Measurements from ENCODE around the gene GCFC2. TPM values are rescaled to one million over a fixed set of nuclear protein-coding genes. Genes with fewer than 3 reads are reported as not detected.
A peak's percentile ranks its signal among the peaks of the same experiment; 100 is the strongest.

The GCFC2 gene
- total RNA-seq, 1 donor from 2014 or later, result 10.0 TPM

DNA sequence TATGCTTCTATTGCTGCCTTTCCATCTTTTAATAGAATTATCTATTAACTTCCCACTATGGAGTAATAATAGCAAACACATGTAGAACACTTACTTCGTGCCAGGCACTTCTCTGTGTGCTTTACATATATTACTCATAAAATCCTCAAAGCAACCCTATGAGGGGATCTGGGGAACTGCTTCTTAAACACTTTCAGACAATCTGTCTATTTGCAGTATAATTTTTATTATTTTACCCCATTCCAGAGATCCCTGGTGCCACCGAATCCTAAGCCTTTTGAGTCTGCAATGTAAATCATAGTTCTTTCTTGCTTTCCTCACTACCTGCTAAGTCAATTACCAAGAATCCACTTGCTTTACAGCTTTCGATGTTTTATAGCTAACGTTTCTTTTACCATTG is 25.6 kb upstream of the GCFC2 start:
- H3K27me3 ChIP-seq (ENCODE audit: control insufficient read depth, insufficient read depth, low read length), result no peaks in the 10 kb centered on the region
- H3K4me3 ChIP-seq (ENCODE audit: low read depth, low read length), result no peak overlapping the region
- no peak for DNase-seq (ENCODE audit: low read depth)
- TF ChIP-seq, protein P1, sequence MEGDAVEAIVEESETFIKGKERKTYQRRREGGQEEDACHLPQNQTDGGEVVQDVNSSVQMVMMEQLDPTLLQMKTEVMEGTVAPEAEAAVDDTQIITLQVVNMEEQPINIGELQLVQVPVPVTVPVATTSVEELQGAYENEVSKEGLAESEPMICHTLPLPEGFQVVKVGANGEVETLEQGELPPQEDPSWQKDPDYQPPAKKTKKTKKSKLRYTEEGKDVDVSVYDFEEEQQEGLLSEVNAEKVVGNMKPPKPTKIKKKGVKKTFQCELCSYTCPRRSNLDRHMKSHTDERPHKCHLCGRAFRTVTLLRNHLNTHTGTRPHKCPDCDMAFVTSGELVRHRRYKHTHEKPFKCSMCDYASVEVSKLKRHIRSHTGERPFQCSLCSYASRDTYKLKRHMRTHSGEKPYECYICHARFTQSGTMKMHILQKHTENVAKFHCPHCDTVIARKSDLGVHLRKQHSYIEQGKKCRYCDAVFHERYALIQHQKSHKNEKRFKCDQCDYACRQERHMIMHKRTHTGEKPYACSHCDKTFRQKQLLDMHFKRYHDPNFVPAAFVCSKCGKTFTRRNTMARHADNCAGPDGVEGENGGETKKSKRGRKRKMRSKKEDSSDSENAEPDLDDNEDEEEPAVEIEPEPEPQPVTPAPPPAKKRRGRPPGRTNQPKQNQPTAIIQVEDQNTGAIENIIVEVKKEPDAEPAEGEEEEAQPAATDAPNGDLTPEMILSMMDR (IDR thresholded peaks at IDR 0.05; ENCODE audit: insufficient read depth, low read length, severe bottlenecking), result no peak
- no peaks in the 10 kb centered on the region for H3K36me3 ChIP-seq (ENCODE audit: control insufficient read depth, insufficient read depth, low read length)
- no peak for FAIRE-seq

DNA sequence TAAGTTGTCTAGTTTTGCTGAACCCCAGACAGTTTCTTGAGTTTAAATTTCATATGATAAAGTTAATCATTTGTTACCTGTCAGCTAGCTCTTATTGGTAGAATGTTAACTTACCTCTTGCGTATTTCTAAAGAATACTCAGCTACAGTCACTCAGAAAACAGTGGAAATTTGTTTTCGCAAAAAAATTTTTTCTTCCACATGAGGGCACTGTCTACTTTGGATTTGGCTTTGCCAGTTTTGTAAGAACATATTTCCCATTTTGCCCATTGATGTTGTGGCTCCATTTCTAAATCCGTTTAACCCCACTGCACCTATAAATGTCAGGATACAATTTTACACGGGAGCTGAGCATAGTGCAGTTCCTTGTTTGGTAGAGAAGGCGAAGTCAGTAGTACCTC is 19.1 kb upstream of the GCFC2 start:
- no peak overlapping the region for H3K4me3 ChIP-seq (ENCODE audit: low read depth, low read length)
- peak; percentile 37 for DNase-seq (ENCODE audit: low read depth)
- no peaks in the 10 kb centered on the region for H3K36me3 ChIP-seq (ENCODE audit: control insufficient read depth, insufficient read depth, low read length)
- TF ChIP-seq, protein P1 (IDR thresholded peaks at IDR 0.05; ENCODE audit: insufficient read depth, low read length, severe bottlenecking), result peak; percentile 22
- H3K27me3 ChIP-seq (ENCODE audit: control insufficient read depth, insufficient read depth, low read length), result no peaks in the 10 kb centered on the region
- FAIRE-seq, result no peak

DNA sequence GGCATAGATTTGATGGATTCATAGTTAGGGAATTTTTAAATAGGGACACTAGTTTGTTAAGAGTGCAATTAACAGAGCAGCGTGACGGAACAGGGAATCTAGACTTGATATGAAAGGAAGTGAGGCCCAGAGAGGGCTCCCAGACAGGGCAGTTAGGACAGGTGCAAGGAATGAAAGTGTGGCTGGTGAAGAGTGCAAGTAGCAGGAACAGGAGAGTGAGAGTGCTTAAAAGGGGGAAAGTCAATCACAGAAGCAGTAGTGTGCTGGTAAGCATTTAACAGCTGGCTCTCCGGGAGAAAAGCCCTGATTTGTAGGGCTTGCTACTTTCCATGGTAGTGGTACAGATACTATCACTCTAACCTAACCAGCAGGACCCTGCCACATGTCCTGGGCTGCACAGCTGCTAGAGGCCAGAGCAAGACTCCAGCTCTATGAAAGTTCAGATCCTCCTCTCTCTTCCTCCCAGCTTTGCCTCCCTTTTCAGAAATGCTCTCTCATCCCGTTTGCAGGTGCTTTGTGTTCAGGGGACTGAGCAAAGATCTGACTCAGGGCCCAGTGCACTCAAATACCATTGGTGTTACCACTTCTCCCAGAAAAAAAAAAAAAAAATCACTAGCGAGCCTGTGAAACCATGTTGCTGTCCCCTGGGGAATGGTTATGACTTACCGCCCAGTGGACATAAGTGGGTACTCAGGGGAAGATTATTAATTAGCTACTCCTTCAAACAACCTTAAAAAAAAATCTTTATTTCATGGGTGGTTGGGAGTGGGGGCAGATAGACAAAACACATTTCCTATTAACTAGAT is 18.1 kb upstream of the GCFC2 start:
- no peak overlapping the region for H3K4me3 ChIP-seq (ENCODE audit: low read depth, low read length)
- no peaks in the 10 kb centered on the region for H3K36me3 ChIP-seq (ENCODE audit: control insufficient read depth, insufficient read depth, low read length)
- no peaks in the 10 kb centered on the region for H3K27me3 ChIP-seq (ENCODE audit: control insufficient read depth, insufficient read depth, low read length)
- TF ChIP-seq, protein P1 (IDR thresholded peaks at IDR 0.05; ENCODE audit: insufficient read depth, low read length, severe bottlenecking), result no peak
- DNase-seq (ENCODE audit: low read depth), result no peak
- FAIRE-seq, result no peak

DNA sequence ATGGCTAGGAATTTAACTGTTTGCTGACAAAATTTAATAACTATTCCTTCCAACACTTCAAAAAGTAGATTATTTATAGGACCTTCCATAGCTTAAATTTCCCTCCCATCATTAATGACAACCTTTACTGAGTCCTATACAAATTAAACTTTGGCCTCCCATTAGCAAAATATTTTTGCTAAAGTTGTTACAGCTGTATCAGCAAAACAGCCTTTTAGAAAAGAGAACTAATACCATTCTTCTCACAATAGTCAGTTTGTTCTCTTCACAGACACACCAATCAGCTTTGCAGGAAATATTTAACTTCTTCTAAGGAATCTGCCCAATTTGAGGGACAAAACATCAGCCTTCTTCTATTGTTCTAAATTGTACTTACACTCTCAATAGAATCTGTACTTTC is 12.0 kb upstream of the GCFC2 start:
- TF ChIP-seq, protein P1 (IDR thresholded peaks at IDR 0.05; ENCODE audit: insufficient read depth, low read length, severe bottlenecking), result no peak
- DNase-seq (ENCODE audit: low read depth) (no peak), FAIRE-seq (no peak)
- no peak overlapping the region for H3K4me3 ChIP-seq (ENCODE audit: low read depth, low read length)
- H3K36me3 ChIP-seq (ENCODE audit: control insufficient read depth, insufficient read depth, low read length), result no peaks in the 10 kb centered on the region
- H3K27me3 ChIP-seq (ENCODE audit: control insufficient read depth, insufficient read depth, low read length), result peaks cover 2% of the 10 kb centered on the region

DNA sequence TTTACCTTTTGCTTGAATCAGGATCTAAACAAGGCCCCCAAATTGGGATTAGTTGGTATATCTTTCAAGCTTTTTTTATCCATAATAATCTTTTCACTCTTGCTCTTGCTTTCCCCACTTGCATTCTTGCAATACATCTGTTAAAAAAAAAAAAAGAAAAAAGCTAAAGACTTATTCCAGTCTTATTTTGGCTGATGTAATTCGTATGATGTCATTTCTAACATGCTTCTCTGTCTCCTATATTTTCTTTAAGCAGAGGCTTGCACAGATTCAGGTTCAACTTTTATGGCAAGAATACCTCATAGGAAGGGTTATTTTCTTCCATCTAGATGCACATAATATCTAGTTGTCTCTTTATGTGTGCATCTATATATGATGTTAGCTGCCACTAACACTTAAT is 9.8 kb upstream of the GCFC2 start:
- no peak for DNase-seq (ENCODE audit: low read depth)
- TF ChIP-seq, protein P1 (IDR thresholded peaks at IDR 0.05; ENCODE audit: insufficient read depth, low read length, severe bottlenecking), result no peak
- Histone ChIP-seq H3K27me3 (ENCODE audit: control insufficient read depth, insufficient read depth, low read length) (peaks cover 2% of the 10 kb centered on the region), H3K4me3 (ENCODE audit: low read depth, low read length) (no peak overlapping the region), H3K36me3 (ENCODE audit: control insufficient read depth, insufficient read depth, low read length) (no peaks in the 10 kb centered on the region)
- no peak for FAIRE-seq

DNA sequence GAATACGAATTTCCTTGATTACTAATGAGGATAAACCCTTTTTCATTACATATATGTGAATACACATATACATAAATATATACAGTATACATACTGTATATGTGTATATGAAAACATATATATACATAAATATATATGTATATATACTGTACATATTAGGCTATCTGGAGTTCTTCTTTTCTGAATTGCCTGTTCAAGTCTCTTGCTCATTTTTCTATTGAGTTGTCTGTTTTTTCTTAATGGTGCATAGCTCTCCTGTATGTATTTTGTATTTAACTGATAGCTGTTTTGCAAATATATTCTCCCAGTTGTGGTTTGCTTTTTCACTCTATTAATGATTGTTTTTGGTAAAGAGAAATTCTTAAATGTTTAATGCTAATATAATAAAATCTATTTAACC is 8.9 kb upstream of the GCFC2 start:
- no peak for FAIRE-seq
- Histone ChIP-seq H3K36me3 (ENCODE audit: control insufficient read depth, insufficient read depth, low read length) (no peaks in the 10 kb centered on the region), H3K27me3 (ENCODE audit: control insufficient read depth, insufficient read depth, low read length) (peaks cover 2% of the 10 kb centered on the region), H3K4me3 (ENCODE audit: low read depth, low read length) (no peak overlapping the region)
- TF ChIP-seq, protein P1 (IDR thresholded peaks at IDR 0.05; ENCODE audit: insufficient read depth, low read length, severe bottlenecking), result no peak
- DNase-seq (ENCODE audit: low read depth), result no peak

Data from bronchial epithelial cell (primary cell).